WTC11 (cell line): ENCODE data around the gene SCGB1D2. TPM values are rescaled to one million over a fixed set of nuclear protein-coding genes. Genes with fewer than 3 reads are reported as not detected.

Experiments
- ATAC-seq: fragments of 200-7000 bp; cut with Tn5 transposase; 2 replicates; pipeline ENCODE4 v1.10.0; 2021; ENCODE audit warnings: mild to moderate bottlenecking, moderate library complexity
- CTCF ChIA-PET: fragments of 300-600 bp; sonication (Branson Sonifier 250); formaldehyde crosslinking; loops from one replicate; lab custom pipeline; 2021; ENCODE audit warnings: antibody characterized with exemption; lab: Charles Lee
- POLR2A ChIA-PET: fragments of 350-600 bp; sonication (Branson Sonifier 250); formaldehyde crosslinking; loops from one replicate; lab custom pipeline; 2021; ENCODE audit warnings: antibody characterized with exemption; lab: Charles Lee
- DNase-seq: peaks from one replicate; pipeline ENCODE4 v3.0.0; 2021; ENCODE audit warnings: low spot score
- H3K27ac Mint-ChIP-seq: 2 replicates; pipeline ENCODE4 v1.8.0; 2021; ENCODE audit warnings: mixed read lengths
- H3K27me3 Mint-ChIP-seq: 2 replicates; pipeline ENCODE4 v1.8.0; 2021; ENCODE audit warnings: low read depth, mild to moderate bottlenecking, moderate library complexity, mixed read lengths
- H3K36me3 Mint-ChIP-seq: 2 replicates; pipeline ENCODE4 v1.8.0; 2021; ENCODE audit warnings: mixed read lengths
- H3K4me1 Mint-ChIP-seq: 2 replicates; pipeline ENCODE4 v1.8.0; 2022; ENCODE audit warnings: mixed read lengths
- H3K4me3 Mint-ChIP-seq: 2 replicates; pipeline ENCODE4 v1.8.0; 2021; ENCODE audit warnings: mild to moderate bottlenecking, moderate library complexity, mixed read lengths
- H3K9me3 Mint-ChIP-seq: 2 replicates; pipeline ENCODE4 v1.8.0; 2021; ENCODE audit warnings: mixed read lengths
- CREM ChIP-seq: sonication (generic); formaldehyde crosslinking; IDR thresholded peaks from 2 replicates; pipeline ENCODE4 v1.8.1; 2022; ENCODE audit warnings: mild to moderate bottlenecking, missing genetic modification reagents, moderate library complexity
- FOXJ3 ChIP-seq: sonication (generic); formaldehyde crosslinking; IDR thresholded peaks from 2 replicates; pipeline ENCODE4 v1.9.0; 2021; ENCODE audit warnings: missing genetic modification reagents, mild to moderate bottlenecking, borderline replicate concordance
- JUN ChIP-seq: sonication (generic); formaldehyde crosslinking; IDR thresholded peaks from 2 replicates; pipeline ENCODE4 v1.8.0; 2023; ENCODE audit warnings: mild to moderate bottlenecking, missing genetic modification reagents
- NFE2L1 ChIP-seq: sonication (generic); formaldehyde crosslinking; IDR thresholded peaks from 2 replicates; pipeline ENCODE4 v1.8.1; 2023; ENCODE audit warnings: missing genetic modification reagents
- NFYB ChIP-seq: sonication (generic); formaldehyde crosslinking; conservative IDR thresholded peaks from 2 replicates; pipeline ENCODE4 v1.8.0; 2022; ENCODE audit warnings: low read depth, missing genetic modification reagents
- NR3C1 ChIP-seq: sonication (generic); formaldehyde crosslinking; conservative IDR thresholded peaks from 2 replicates; pipeline ENCODE4 v1.8.1; 2023; ENCODE audit warnings: low read depth, mild to moderate bottlenecking, missing genetic modification reagents
- PRRX2 ChIP-seq: fragments of 250-450 bp; sonication (Bioruptor Pico); IDR thresholded peaks from 2 replicates; pipeline ENCODE4 v1.8.0; 2021; ENCODE audit warnings: mild to moderate bottlenecking
- SMAD3 ChIP-seq: sonication (generic); formaldehyde crosslinking; IDR thresholded peaks from 2 replicates; pipeline ENCODE4 v1.8.0; 2022; ENCODE audit warnings: missing genetic modification reagents, mild to moderate bottlenecking, borderline replicate concordance
- TEAD1 ChIP-seq: sonication (generic); formaldehyde crosslinking; IDR thresholded peaks from 2 replicates; pipeline ENCODE4 v1.8.0; 2022; ENCODE audit warnings: mild to moderate bottlenecking, missing genetic modification reagents
- TEAD4 ChIP-seq: sonication (generic); formaldehyde crosslinking; IDR thresholded peaks from 2 replicates; pipeline ENCODE4 v1.8.0; 2022; ENCODE audit warnings: mild to moderate bottlenecking, missing genetic modification reagents
- ZNF317 ChIP-seq: sonication (generic); formaldehyde crosslinking; IDR thresholded peaks from 2 replicates; pipeline ENCODE4 v1.8.1; 2023; ENCODE audit warnings: low read depth, mild to moderate bottlenecking, moderate library complexity, missing genetic modification reagents, borderline replicate concordance
- ZNF423 ChIP-seq: fragments of 250-450 bp; sonication (Bioruptor Pico); IDR thresholded peaks from 2 replicates; pipeline ENCODE4 v2.1.2; 2022; ENCODE audit warnings: mild to moderate bottlenecking, moderate library complexity
- total RNA-seq: library from RNA; stranded (reverse); gene quantifications from 3 replicates; pipeline ENCODE4 v1.2.3, GENCODE V29; 2021
- TF ChIP-seq, protein P1 (sequence below): sonication (generic); formaldehyde crosslinking; IDR thresholded peaks from 2 replicates; pipeline ENCODE4 v1.8.1; 2023; ENCODE audit warnings: mild to moderate bottlenecking, moderate library complexity, missing genetic modification reagents
- TF ChIP-seq, protein P2 (sequence below): sonication (generic); formaldehyde crosslinking; IDR thresholded peaks from 2 replicates; pipeline ENCODE4 v1.8.0; 2022; ENCODE audit warnings: mild to moderate bottlenecking, missing genetic modification reagents
- TF ChIP-seq, protein P3 (sequence below): sonication (generic); formaldehyde crosslinking; IDR thresholded peaks from 2 replicates; pipeline ENCODE4 v1.8.0; 2023; ENCODE audit warnings: mild to moderate bottlenecking, missing genetic modification reagents
- TF ChIP-seq, protein P4 (sequence below): fragments of 250-450 bp; sonication (Bioruptor Pico); IDR thresholded peaks from 2 replicates; pipeline ENCODE4 v2.1.2; 2022; ENCODE audit warnings: mild to moderate bottlenecking, moderate library complexity
- TF ChIP-seq, protein P5 (sequence below): fragments of 250-450 bp; sonication (Bioruptor Pico); IDR thresholded peaks from 2 replicates; pipeline ENCODE4 v1.9.0; 2021; ENCODE audit warnings: moderate library complexity, mild to moderate bottlenecking, inconsistent platforms, borderline replicate concordance
- TF ChIP-seq, protein P6 (sequence below): sonication (generic); formaldehyde crosslinking; IDR thresholded peaks from 2 replicates; pipeline ENCODE4 v1.8.1; 2023; ENCODE audit warnings: mild to moderate bottlenecking, missing genetic modification reagents
- TF ChIP-seq, protein P7 (sequence below): fragments of 200-600 bp; IDR thresholded peaks from 2 replicates; pipeline ENCODE4 v1.8.0; 2022; ENCODE audit warnings: antibody characterized with exemption

SCGB1D2 gene
- total RNA-seq, 1 experiment from 2014 or later, result not detected

DNA sequence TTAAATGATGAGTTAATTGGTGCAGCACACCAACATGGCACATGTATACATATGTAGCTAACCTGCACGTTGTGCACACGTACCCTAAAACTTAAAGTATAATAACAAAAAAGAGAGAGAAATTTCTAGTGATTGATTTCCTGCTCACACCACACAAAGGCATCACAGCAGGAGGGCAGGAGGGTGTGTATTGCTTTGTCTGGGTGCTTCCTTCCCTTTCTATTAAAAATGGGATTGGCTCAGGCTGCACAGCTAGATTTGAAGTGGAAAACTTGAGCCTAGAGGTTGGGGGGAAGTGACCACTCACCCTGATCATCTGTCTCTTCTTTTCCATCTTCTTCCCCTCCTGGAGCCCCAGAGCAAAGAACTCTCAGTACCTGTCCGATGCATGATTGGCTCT, 944 bp upstream of the SCGB1D2 start (continued):
- TF ChIP-seq, protein P1, sequence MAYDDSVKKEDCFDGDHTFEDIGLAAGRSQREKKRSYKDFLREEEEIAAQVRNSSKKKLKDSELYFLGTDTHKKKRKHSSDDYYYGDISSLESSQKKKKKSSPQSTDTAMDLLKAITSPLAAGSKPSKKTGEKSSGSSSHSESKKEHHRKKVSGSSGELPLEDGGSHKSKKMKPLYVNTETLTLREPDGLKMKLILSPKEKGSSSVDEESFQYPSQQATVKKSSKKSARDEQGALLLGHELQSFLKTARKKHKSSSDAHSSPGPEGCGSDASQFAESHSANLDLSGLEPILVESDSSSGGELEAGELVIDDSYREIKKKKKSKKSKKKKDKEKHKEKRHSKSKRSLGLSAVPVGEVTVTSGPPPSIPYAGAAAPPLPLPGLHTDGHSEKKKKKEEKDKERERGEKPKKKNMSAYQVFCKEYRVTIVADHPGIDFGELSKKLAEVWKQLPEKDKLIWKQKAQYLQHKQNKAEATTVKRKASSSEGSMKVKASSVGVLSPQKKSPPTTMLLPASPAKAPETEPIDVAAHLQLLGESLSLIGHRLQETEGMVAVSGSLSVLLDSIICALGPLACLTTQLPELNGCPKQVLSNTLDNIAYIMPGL (CRISPR knock-in tag), result no peak

DNA sequence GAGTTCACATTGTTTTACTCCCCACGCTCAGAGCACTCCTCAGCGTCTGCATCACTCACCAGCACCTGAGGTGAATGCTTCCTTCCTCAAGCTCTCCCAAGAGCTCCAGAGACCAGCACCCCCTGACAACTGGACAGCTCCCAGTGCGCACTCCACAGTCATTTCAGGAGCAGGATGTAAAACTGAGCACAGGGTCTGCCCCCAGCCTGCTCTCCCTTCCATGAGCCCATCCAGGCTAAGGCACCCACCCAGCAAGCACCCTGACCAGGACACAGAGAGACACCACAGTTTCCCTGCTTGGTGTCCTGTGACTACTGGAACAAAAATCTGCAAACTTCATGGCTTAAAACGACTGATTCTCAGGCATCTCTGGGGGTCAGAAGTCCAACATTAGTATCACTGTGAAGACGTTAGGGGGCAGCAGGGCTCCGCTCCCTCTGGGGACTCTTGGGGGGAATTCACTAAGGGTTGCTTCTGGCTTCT, 3.3 kb downstream of the SCGB1D2 start:
- DNase-seq (peak; percentile 73), ATAC-seq (peak; percentile 84)
- ChIA-PET POLR2A (no interaction called here), CTCF (interaction anchor here (0.6 to 2.1 kb wide), 8 partner anchors 25 to 179 kb away, joined by 3 to 9 read pairs (median 3); partner anchors contain the start of gene SCGB2A2)
- H3K9me3 Mint-ChIP-seq, result peaks cover 11% of the 10 kb centered on the region
- peaks cover 8% of the 10 kb centered on the region for H3K36me3 Mint-ChIP-seq
- peaks cover 7% of the 10 kb centered on the region for H3K4me1 Mint-ChIP-seq
- peaks cover 13% of the 10 kb centered on the region for H3K27me3 Mint-ChIP-seq
- H3K27ac Mint-ChIP-seq, result no peak overlapping the region
- TF ChIP-seq NR3C1 (CRISPR knock-in tag) (no peak), ZNF317 (CRISPR knock-in tag) (no peak), JUN (CRISPR knock-in tag) (no peak), FOXJ3 (CRISPR knock-in tag) (no peak), TEAD4 (CRISPR knock-in tag) (peak; percentile 30; the same call in 1 of the 2 replicates), PRRX2 (CRISPR knock-in tag) (no peak)
- TF ChIP-seq, protein P2, sequence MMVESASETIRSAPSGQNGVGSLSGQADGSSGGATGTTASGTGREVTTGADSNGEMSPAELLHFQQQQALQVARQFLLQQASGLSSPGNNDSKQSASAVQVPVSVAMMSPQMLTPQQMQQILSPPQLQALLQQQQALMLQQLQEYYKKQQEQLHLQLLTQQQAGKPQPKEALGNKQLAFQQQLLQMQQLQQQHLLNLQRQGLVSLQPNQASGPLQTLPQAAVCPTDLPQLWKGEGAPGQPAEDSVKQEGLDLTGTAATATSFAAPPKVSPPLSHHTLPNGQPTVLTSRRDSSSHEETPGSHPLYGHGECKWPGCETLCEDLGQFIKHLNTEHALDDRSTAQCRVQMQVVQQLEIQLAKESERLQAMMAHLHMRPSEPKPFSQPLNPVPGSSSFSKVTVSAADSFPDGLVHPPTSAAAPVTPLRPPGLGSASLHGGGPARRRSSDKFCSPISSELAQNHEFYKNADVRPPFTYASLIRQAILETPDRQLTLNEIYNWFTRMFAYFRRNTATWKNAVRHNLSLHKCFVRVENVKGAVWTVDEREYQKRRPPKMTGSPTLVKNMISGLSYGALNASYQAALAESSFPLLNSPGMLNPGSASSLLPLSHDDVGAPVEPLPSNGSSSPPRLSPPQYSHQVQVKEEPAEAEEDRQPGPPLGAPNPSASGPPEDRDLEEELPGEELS, result peak; percentile 51; the same call in 1 of the 2 replicates
- TF ChIP-seq, protein P3, sequence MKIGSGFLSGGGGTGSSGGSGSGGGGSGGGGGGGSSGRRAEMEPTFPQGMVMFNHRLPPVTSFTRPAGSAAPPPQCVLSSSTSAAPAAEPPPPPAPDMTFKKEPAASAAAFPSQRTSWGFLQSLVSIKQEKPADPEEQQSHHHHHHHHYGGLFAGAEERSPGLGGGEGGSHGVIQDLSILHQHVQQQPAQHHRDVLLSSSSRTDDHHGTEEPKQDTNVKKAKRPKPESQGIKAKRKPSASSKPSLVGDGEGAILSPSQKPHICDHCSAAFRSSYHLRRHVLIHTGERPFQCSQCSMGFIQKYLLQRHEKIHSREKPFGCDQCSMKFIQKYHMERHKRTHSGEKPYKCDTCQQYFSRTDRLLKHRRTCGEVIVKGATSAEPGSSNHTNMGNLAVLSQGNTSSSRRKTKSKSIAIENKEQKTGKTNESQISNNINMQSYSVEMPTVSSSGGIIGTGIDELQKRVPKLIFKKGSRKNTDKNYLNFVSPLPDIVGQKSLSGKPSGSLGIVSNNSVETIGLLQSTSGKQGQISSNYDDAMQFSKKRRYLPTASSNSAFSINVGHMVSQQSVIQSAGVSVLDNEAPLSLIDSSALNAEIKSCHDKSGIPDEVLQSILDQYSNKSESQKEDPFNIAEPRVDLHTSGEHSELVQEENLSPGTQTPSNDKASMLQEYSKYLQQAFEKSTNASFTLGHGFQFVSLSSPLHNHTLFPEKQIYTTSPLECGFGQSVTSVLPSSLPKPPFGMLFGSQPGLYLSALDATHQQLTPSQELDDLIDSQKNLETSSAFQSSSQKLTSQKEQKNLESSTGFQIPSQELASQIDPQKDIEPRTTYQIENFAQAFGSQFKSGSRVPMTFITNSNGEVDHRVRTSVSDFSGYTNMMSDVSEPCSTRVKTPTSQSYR (CRISPR knock-in tag), result no peak
- TF ChIP-seq, all 79 proteins: peak for 2
- no peak overlapping the region for H3K4me3 Mint-ChIP-seq

DNA sequence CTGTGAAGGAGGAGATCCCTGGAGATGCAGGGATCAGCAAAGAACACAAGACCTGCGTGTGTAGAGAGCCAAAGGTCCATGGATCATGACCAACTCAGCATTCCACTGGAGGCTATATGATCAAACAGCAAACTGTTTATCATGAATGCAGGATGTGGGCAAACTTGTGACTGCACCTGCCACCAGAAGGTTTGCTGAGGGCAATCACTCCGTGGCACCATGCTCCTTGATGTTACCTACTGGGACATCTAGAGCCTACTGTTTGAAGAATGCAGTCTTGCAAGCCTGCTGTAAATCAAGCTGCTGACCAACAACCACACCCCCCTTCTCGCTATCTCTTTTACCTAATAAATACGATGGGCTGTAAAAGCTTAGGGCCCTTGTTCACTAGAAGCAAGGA, 9.7 kb downstream of the SCGB1D2 start:
- Mint-ChIP-seq H3K27ac (no peak overlapping the region), H3K36me3 (peaks cover 36% of the 10 kb centered on the region), H3K4me1 (no peaks in the 10 kb centered on the region), H3K27me3 (peaks cover 37% of the 10 kb centered on the region)
- DNase-seq, result no peak
- TF ChIP-seq, protein P4, sequence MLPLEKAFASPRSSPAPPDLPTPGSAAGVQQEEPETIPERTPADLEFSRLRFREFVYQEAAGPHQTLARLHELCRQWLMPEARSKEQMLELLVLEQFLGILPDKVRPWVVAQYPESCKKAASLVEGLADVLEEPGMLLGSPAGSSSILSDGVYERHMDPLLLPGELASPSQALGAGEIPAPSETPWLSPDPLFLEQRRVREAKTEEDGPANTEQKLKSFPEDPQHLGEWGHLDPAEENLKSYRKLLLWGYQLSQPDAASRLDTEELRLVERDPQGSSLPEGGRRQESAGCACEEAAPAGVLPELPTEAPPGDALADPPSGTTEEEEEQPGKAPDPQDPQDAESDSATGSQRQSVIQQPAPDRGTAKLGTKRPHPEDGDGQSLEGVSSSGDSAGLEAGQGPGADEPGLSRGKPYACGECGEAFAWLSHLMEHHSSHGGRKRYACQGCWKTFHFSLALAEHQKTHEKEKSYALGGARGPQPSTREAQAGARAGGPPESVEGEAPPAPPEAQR (CRISPR knock-in tag), result no peak
- TF ChIP-seq NFE2L1 (CRISPR knock-in tag), result no peak
- TF ChIP-seq, protein P5, sequence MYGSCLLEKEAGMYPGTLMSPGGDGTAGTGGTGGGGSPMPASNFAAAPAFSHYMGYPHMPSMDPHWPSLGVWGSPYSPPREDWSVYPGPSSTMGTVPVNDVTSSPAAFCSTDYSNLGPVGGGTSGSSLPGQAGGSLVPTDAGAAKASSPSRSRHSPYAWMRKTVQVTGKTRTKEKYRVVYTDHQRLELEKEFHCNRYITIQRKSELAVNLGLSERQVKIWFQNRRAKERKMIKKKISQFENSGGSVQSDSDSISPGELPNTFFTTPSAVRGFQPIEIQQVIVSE (CRISPR knock-in tag), result no peak
- TF ChIP-seq, protein P6, sequence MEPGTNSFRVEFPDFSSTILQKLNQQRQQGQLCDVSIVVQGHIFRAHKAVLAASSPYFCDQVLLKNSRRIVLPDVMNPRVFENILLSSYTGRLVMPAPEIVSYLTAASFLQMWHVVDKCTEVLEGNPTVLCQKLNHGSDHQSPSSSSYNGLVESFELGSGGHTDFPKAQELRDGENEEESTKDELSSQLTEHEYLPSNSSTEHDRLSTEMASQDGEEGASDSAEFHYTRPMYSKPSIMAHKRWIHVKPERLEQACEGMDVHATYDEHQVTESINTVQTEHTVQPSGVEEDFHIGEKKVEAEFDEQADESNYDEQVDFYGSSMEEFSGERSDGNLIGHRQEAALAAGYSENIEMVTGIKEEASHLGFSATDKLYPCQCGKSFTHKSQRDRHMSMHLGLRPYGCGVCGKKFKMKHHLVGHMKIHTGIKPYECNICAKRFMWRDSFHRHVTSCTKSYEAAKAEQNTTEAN (CRISPR knock-in tag), result no peak
- no peak for TF ChIP-seq SMAD3 (CRISPR knock-in tag)
- TF ChIP-seq, protein P7, sequence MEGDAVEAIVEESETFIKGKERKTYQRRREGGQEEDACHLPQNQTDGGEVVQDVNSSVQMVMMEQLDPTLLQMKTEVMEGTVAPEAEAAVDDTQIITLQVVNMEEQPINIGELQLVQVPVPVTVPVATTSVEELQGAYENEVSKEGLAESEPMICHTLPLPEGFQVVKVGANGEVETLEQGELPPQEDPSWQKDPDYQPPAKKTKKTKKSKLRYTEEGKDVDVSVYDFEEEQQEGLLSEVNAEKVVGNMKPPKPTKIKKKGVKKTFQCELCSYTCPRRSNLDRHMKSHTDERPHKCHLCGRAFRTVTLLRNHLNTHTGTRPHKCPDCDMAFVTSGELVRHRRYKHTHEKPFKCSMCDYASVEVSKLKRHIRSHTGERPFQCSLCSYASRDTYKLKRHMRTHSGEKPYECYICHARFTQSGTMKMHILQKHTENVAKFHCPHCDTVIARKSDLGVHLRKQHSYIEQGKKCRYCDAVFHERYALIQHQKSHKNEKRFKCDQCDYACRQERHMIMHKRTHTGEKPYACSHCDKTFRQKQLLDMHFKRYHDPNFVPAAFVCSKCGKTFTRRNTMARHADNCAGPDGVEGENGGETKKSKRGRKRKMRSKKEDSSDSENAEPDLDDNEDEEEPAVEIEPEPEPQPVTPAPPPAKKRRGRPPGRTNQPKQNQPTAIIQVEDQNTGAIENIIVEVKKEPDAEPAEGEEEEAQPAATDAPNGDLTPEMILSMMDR, result no peak
- no peak for TF ChIP-seq ZNF423 (CRISPR knock-in tag)
- TF ChIP-seq CREM (CRISPR knock-in tag), result no peak
- TF ChIP-seq TEAD1 (CRISPR knock-in tag), result no peak
- no peak for TF ChIP-seq NFYB (CRISPR knock-in tag)
- TF ChIP-seq PRRX2 (CRISPR knock-in tag), result no peak
- TF ChIP-seq, all 79 proteins: peak for 0
- no peak for ATAC-seq
- POLR2A ChIA-PET, result no interaction called here
- CTCF ChIA-PET, result no interaction called here
- Mint-ChIP-seq H3K4me3 (no peak overlapping the region), H3K9me3 (peaks cover 58% of the 10 kb centered on the region)
